Ascending aorta (tissue), 2 donors: Measurements from ENCODE around the gene MCM9. TPM values are rescaled to one million over a fixed set of nuclear protein-coding genes. Genes with fewer than 3 reads are reported as not detected.

Source experiments
- DNase-seq, 2 donors: peaks; one replicate each; pipeline ENCODE4 v3.0.0-alpha.2; 2019; ENCODE audit warnings: low spot score in 2 of 2
- H3K27ac ChIP-seq, 2 donors: fragments of 200-600 bp; sonication (generic); one replicate each; pipeline ENCODE4 v1.5.1; 2016 to 2017; ENCODE audit warnings: mild to moderate bottlenecking in 1 of 2
- H3K27me3 ChIP-seq: fragments of 200-600 bp; sonication (generic); one replicate; pipeline ENCODE4 v1.5.1; 2017
- H3K36me3 ChIP-seq, 2 donors: fragments of 200-600 bp; sonication (generic); one replicate each; pipeline ENCODE4 v1.5.1; 2016
- H3K4me1 ChIP-seq, 2 donors: fragments of 200-600 bp; sonication (generic); one replicate each; pipeline ENCODE4 v1.5.1; 2016 to 2017; ENCODE audit warnings: mild to moderate bottlenecking in 1 of 2
- H3K4me3 ChIP-seq, 2 donors: fragments of 200-600 bp; sonication (generic); one replicate each; pipeline ENCODE4 v1.5.1; 2016 to 2017; ENCODE audit warnings: mild to moderate bottlenecking in 1 of 2
- H3K9me3 ChIP-seq, 2 donors: fragments of 200-600 bp; sonication (generic); one replicate each; pipeline ENCODE4 v1.5.1; 2016
- CTCF ChIP-seq, 3 experiments: fragments of 200-600 bp in 2 of 3; fragments of 450-650 bp in 1 of 3; sonication (generic) in 2 of 3; IDR thresholded peaks; one replicate each; pipeline ENCODE4 v1.5.1; 2016 to 2019; ENCODE audit warnings: antibody characterized with exemption in 3 of 3, mild to moderate bottlenecking in 1 of 3, moderate library complexity in 1 of 3
- intact Hi-C: fragments of 100-400 bp; cut with DNase I; formaldehyde crosslinking; loops from one replicate; pipeline ENCODE4 v1.15.1; 2023
- total RNA-seq: library from RNA; depleted of rRNA; stranded (reverse); fragments of >200 nt; gene quantifications from one replicate; pipeline ENCODE4 v1.1.0, GENCODE V29; 2016

The MCM9 gene
- total RNA-seq, 1 donor from 2014 or later, result 5.5 TPM

GRCh38 chr6:118781897-118782296 is 153.1 kb downstream of the MCM9 start:
- Histone ChIP-seq H3K27ac (no peak overlapping the region), H3K9me3 (no peaks in the 10 kb centered on the region), H3K4me1 (no peaks in the 10 kb centered on the region), H3K4me3 (no peak overlapping the region), H3K27me3 (no peaks in the 10 kb centered on the region), H3K36me3 (no peaks in the 10 kb centered on the region)
- DNase-seq, result no peak
- no peak for TF ChIP-seq CTCF (IDR thresholded peaks at IDR 0.05)
- intact Hi-C loops, result no loop called here

GRCh38 chr6:118780668-118781067 is 154.3 kb downstream of the MCM9 start:
- H3K4me3 ChIP-seq, result no peak overlapping the region
- DNase-seq, result no peak
- no peak overlapping the region for H3K27ac ChIP-seq
- no peaks in the 10 kb centered on the region for H3K36me3 ChIP-seq
- H3K4me1 ChIP-seq, result peaks cover 0 to 4% of the 10 kb centered on the region in 2 donors
- intact Hi-C loops, result no loop called here
- no peak for TF ChIP-seq CTCF (IDR thresholded peaks at IDR 0.05)
- H3K27me3 ChIP-seq, result no peaks in the 10 kb centered on the region
- H3K9me3 ChIP-seq, result no peaks in the 10 kb centered on the region

DNA sequence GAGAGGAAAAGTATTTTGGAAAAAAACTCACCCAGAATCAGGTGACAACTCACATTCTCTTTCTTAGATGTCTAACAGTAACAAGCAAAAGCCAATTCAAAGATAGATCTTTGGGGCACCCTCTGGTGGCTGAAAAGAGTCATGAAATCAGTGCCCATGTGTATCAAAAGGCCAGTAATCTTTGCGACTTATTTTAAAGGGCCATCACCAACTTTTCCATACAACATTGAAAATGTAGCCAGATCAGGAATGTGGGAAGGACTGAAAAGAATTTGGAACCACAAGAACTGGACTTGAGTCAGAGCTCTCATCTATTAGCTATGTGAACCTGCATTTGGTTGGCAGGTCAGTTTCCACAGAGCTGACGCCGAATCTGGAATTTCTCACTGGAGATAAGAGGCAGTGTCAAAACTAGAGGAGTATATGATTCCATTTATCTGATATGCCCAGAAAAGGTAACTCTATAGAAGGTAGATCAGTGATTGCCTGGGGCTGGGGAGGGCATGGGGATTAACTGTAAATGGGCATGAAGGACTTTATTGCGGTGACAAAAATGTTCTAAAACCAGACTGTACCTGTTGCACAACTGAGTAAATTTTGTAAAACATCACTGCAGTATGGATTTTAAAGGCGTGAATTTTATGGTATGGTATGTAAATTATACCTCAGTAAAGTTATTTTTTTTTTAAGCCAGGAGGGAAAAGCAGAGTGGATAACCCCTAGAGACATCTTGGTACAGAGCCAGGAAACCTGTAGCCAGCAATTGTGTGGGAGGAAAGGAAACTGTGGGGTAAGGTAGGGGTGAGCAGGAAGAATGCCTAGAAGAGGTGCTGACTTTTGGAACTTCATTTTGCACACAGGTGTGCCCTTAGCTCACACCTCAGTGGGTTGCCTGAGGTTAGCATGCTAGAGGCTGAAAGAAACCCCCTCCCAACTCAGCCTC is 158.1 kb downstream of the MCM9 start:
- no peak overlapping the region for H3K4me3 ChIP-seq
- H3K4me1 ChIP-seq, result peaks cover 0 to 4% of the 10 kb centered on the region in 2 donors
- TF ChIP-seq CTCF (IDR thresholded peaks at IDR 0.05), result peak; percentile 29 to 73 (median 70)
- DNase-seq, result peak; percentile 17 to 87
- no peaks in the 10 kb centered on the region for H3K36me3 ChIP-seq
- no peaks in the 10 kb centered on the region for H3K9me3 ChIP-seq
- intact Hi-C loops, result loop anchor here (2.0 to 5.0 kb wide), 2 partner anchors 125 to 492 kb away; partner anchors contain the start of gene CEP85L
- no peaks in the 10 kb centered on the region for H3K27me3 ChIP-seq
- no peak overlapping the region for H3K27ac ChIP-seq

DNA sequence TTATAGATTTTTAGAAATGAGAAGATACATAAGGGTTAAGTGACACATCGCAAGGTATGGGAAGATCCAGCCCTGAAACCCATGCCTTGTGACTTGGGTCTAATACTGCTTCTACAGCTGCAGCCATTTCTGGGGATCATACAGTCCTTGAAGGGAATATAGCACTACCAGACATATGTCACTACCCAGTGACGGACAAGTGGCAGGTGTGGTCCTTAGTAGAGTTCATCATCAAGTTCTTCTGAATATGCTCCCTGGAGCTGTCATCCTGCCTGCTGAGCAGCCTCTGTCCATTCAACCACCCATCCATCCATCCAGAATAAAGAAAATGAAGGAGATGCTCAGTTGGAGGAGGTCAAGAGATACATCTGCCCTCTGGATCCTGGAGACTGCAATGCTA is 159.6 kb downstream of the MCM9 start:
- H3K36me3 ChIP-seq, result no peaks in the 10 kb centered on the region
- no peak overlapping the region for H3K27ac ChIP-seq
- no peak overlapping the region for H3K4me3 ChIP-seq
- peaks cover 0 to 4% of the 10 kb centered on the region in 2 donors for H3K4me1 ChIP-seq
- DNase-seq, result no peak
- H3K27me3 ChIP-seq, result no peaks in the 10 kb centered on the region
- H3K9me3 ChIP-seq, result no peaks in the 10 kb centered on the region
- intact Hi-C loops, result loop anchor here (5.0 kb wide), 1 partner anchor 123 kb away; the partner anchor contains the start of gene CEP85L
- no peak for TF ChIP-seq CTCF (IDR thresholded peaks at IDR 0.05)

DNA sequence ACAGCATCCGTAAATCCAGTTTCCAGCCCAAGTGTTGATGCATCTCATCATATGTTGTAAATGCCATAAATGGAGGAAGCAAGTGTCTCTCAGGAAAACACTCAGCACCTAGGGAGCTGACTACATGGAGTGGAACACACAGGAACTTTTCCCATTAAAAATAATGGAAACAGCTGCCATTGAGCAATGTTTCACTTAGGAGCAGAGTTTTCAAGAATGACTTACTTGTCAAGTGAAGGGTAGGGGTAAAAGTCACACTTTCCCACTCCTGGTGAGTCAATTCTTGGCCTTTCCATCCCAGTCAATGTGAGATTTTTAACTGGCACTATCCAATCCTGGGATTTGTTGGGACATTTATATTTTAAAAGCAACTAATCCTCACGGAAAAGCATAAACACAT is 160.4 kb downstream of the MCM9 start:
- peaks cover 0 to 4% of the 10 kb centered on the region in 2 donors for H3K4me1 ChIP-seq
- TF ChIP-seq CTCF (IDR thresholded peaks at IDR 0.05), result no peak
- H3K4me3 ChIP-seq, result no peak overlapping the region
- H3K27ac ChIP-seq, result no peak overlapping the region
- no peaks in the 10 kb centered on the region for H3K27me3 ChIP-seq
- intact Hi-C loops, result no loop called here
- H3K9me3 ChIP-seq, result no peaks in the 10 kb centered on the region
- no peak for DNase-seq
- no peaks in the 10 kb centered on the region for H3K36me3 ChIP-seq
